Fibroblast of pulmonary artery (primary cell): ENCODE results near the gene PROP1.

Experiments used
- DNase-seq: peaks from one replicate; pipeline ENCODE4 v3.0.0-alpha.2; 2010; ENCODE audit warnings: low read depth
- H3K4me3 ChIP-seq: replicated peaks from 2 replicates; pipeline ENCODE4 v1.5.1; 2011; ENCODE audit warnings: low read depth, mild to moderate bottlenecking, control low read depth, low read length, moderate library complexity
- TF ChIP-seq, protein P1 (sequence below): IDR thresholded peaks from 2 replicates; pipeline ENCODE4 v1.5.1; 2011; ENCODE audit warnings: mild to moderate bottlenecking, control low read depth, low read length, inconsistent platforms; ENCODE audit errors: missing control alignments

PROP1 gene

DNA sequence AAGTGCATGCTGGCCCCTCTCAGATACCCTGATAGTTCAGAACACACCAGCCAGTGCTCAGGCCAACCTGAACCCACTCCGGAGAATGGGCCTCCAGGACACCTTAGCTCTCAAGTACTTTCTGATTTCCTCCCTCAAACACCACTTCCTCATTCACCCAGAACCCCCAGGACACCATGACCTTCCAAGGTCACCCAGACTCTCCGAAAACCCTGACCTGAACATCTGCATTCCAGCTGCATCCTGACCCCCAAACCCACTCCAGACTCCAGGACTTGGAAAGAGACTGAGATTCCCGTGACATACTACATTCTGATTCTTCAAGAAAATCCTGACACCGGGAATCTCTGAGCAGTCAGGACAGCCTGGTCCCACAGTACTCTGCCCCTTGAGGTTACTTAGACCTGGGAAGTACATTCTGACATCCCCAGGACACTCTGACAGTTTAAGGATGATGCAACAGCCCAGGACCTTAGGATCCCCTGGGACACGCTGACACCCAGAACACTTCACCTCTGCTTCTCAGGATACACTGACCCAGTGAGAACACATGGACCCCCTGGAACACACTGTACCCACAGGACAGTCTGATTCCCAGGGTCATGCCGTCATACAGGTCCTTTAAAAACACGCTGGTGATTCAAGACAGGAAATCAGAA is 747 bp upstream of the PROP1 start:
- H3K4me3 ChIP-seq: no peak overlapping the region
- TF ChIP-seq, protein P1, sequence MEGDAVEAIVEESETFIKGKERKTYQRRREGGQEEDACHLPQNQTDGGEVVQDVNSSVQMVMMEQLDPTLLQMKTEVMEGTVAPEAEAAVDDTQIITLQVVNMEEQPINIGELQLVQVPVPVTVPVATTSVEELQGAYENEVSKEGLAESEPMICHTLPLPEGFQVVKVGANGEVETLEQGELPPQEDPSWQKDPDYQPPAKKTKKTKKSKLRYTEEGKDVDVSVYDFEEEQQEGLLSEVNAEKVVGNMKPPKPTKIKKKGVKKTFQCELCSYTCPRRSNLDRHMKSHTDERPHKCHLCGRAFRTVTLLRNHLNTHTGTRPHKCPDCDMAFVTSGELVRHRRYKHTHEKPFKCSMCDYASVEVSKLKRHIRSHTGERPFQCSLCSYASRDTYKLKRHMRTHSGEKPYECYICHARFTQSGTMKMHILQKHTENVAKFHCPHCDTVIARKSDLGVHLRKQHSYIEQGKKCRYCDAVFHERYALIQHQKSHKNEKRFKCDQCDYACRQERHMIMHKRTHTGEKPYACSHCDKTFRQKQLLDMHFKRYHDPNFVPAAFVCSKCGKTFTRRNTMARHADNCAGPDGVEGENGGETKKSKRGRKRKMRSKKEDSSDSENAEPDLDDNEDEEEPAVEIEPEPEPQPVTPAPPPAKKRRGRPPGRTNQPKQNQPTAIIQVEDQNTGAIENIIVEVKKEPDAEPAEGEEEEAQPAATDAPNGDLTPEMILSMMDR: no peak
- no peak for DNase-seq

DNA sequence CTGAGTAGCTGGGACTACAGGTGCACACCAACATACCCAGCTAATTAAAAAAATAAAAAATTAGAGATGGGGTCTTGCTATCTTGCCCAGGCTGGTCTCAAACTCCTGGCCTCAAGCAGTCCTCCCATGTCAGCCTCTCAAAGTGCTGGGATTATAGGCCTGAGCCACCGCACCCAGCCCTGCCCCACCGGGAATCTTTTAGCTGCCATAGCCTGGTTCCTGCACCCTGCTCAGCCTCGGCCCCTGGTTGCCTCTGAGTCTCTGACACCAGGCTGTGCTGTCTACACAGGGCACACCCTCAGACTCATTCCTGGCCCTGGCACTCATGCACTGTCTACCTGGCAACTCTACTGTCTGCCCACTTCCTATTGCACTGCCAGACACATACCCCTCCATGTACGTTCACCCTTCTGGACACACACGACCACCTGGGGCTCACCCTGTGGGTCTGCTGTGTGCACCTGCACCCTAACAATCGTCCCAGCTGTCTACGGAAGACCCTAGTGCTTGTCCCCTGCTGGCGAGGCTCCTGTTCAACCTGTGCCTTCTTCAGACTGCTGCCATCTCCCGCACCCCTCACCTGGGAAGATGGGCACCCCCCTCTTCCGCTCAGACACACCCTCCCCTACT is 1.4 kb downstream of the PROP1 start:
- H3K4me3 ChIP-seq: no peak overlapping the region
- no peak for DNase-seq
- TF ChIP-seq, protein P1: no peak

GRCh38 chr5:177994063-177994462 is 2.0 kb downstream of the PROP1 start:
- TF ChIP-seq, protein P1: no peak
- no peak for DNase-seq
- no peak overlapping the region for H3K4me3 ChIP-seq

DNA sequence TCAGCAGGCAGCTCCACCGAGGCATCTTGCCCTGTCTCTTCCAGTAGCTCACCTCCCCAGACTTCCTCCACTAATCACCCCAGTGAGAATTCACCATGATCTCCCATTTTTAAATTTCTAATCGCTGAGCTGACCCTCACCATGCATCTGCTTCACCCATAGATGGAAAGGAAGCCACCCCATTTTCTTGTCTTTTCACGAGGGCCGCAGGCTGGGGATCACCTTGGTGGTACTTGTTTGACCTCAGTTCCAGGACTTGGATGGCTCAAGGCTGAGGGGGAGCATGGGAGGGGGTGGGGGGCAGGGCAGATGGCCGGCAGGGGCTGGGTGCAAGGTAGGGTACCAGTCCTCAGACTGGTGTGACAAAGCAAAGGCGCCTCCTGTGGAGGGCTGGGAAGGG is 3.6 kb downstream of the PROP1 start:
- TF ChIP-seq, protein P1: no peak
- no peak for DNase-seq

GRCh38 chr5:177988989-177989625 is 6.9 kb downstream of the PROP1 start:
- TF ChIP-seq, protein P1: no peak

More for the DNA sequence above, 3.6 kb downstream of the PROP1 start:
- H3K4me3 ChIP-seq: no peak overlapping the region

GRCh38 chr5:177987326-177987725 is 8.7 kb downstream of the PROP1 start:
- DNase-seq: no peak
- TF ChIP-seq, protein P1: no peak

More at GRCh38 chr5:177988989-177989625, 6.9 kb downstream of the PROP1 start:
- no peak overlapping the region for H3K4me3 ChIP-seq
- DNase-seq: no peak

More at GRCh38 chr5:177987326-177987725, 8.7 kb downstream of the PROP1 start:
- no peak overlapping the region for H3K4me3 ChIP-seq
